A549 (cell line): ENCODE results near the gene INO80C. TPM values are rescaled to one million over a fixed set of nuclear protein-coding genes. Genes with fewer than 3 reads are reported as not detected.

Source experiments
- ATAC-seq, 2 experiments: fragments of 200-7000 bp in 1 of 2; fragments of >200 bp in 1 of 2; cut with Nextera tagmentation in 1 of 2; cut with Tn5 transposase in 1 of 2; 3 replicates each; pipeline versions ENCODE4 v1.8.0 to v1.9.1; 2018 to 2020; ENCODE audit warnings: mild to moderate bottlenecking in 1 of 2, moderate library complexity in 1 of 2
- CTCF ChIA-PET: fragments of 300-600 bp; sonication (Branson Sonifier 250); formaldehyde crosslinking; extraction: SDS; loops from one replicate; lab custom pipeline; 2021; ENCODE audit warnings: antibody characterized with exemption, inconsistent platforms; lab: Yijun Ruan, JAX
- POLR2A ChIA-PET: fragments of 350-600 bp; formaldehyde crosslinking; extraction: SDS; loops from one replicate; lab custom pipeline; 2021; ENCODE audit warnings: antibody characterized with exemption, inconsistent platforms; lab: Yijun Ruan, JAX
- DNase-seq, 2 experiments: peaks; one replicate each; pipeline versions ENCODE4 v3.0.0 to v3.0.0-alpha.2; 2011 to 2016; ENCODE audit warnings: low read depth in 1 of 2, low spot score in 1 of 2
- FAIRE-seq: peaks from 2 replicates; lab custom pipeline; 2011; peaks lifted over from hg19 to GRCh38; lab: Jason Lieb, UNC
- H3K27ac ChIP-seq, 2 experiments: fragments of >200 bp; sonication (Bioruptor Twin); formaldehyde crosslinking; 3 replicates each; pipeline ENCODE4 v1.5.1; 2016 to 2017
- H3K4me1 ChIP-seq: fragments of >200 bp; sonication (Bioruptor Twin); formaldehyde crosslinking; 3 replicates; pipeline ENCODE4 v1.6.1; 2016
- H3K4me2 ChIP-seq: fragments of >200 bp; sonication (Bioruptor Twin); formaldehyde crosslinking; 3 replicates; pipeline ENCODE4 v1.6.1; 2016
- H3K4me3 ChIP-seq: fragments of >200 bp; sonication (Bioruptor Twin); formaldehyde crosslinking; 3 replicates; pipeline ENCODE4 v1.5.1; 2016
- H3K9me3 ChIP-seq: fragments of >200 bp; sonication (Bioruptor Twin); formaldehyde crosslinking; 3 replicates; pipeline ENCODE4 v1.6.1; 2016
- BHLHE40 ChIP-seq: IDR thresholded peaks from 2 replicates; pipeline ENCODE4 v1.6.1; 2012; ENCODE audit warnings: low read depth, low read length, inconsistent platforms
- CBX8 ChIP-seq: fragments of 200-600 bp; sonication (generic); IDR thresholded peaks from 2 replicates; pipeline ENCODE4 v1.6.1; 2016
- ESRRA ChIP-seq: fragments of 150-350 bp; IDR thresholded peaks from 2 replicates; pipeline ENCODE4 v1.6.1; 2014; ENCODE audit warnings: mild to moderate bottlenecking, low read length, borderline replicate concordance
- FOSL2 ChIP-seq, 2 experiments: fragments of 450-650 bp in 1 of 2; fragments of >200 bp in 1 of 2; sonication (Bioruptor Twin) in 1 of 2; formaldehyde crosslinking; IDR thresholded peaks; 2 replicates each; pipeline versions ENCODE4 v1.5.0 to v1.6.1; 2016 to 2020; ENCODE audit warnings: mild to moderate bottlenecking in 1 of 2, moderate library complexity in 1 of 2
- HOXB13 ChIP-seq: fragments of 250-450 bp; sonication (Bioruptor Pico); IDR thresholded peaks from 2 replicates; pipeline ENCODE4 v1.5.0; 2020; ENCODE audit warnings: low read depth, mild to moderate bottlenecking, moderate library complexity
- NR3C1 ChIP-seq: fragments of >200 bp; sonication (Bioruptor Twin); formaldehyde crosslinking; IDR thresholded peaks from 3 replicates; pipeline ENCODE4 v1.6.1; 2017
- POLR2AphosphoS2 ChIP-seq: conservative IDR thresholded peaks from 2 replicates; pipeline ENCODE4 v1.6.1; 2012; ENCODE audit warnings: low read length, improper control_type of control experiment, inconsistent platforms
- SMC3 ChIP-seq: fragments of >200 bp; sonication (Bioruptor Twin); formaldehyde crosslinking; IDR thresholded peaks from 3 replicates; pipeline ENCODE4 v1.6.1; 2018; ENCODE audit warnings: inconsistent platforms
- TP53 ChIP-seq: fragments of 250-450 bp; sonication (Bioruptor Pico); IDR thresholded peaks from 2 replicates; pipeline ENCODE4 v1.5.0; 2021; ENCODE audit warnings: mild to moderate bottlenecking, moderate library complexity
- WGBS: methylation state at CpG from one replicate; pipeline ENCODE4 v1.1.6; 2017; ENCODE audit errors: missing lambda C conversion rate; 5-methylcytosine and 5-hydroxymethylcytosine counted together
- polyA plus RNA-seq, 4 experiments: library from polyadenylated mRNA; depleted of rRNA in 3 of 4; stranded (reverse); fragments of >200 nt; fragmentation: RNase III in 1 of 4; extraction: RNeasy Plus Mini Kit Qiagen cat#74134 plus additional on column Dnase treatment in 1 of 4; gene quantifications; 2 replicates in 3 of 4; 3 replicates in 1 of 4; pipeline ENCODE4 v1.2.3, GENCODE V29; 2011 to 2017
- TF ChIP-seq, protein P1 (sequence below): fragments of 200-600 bp; sonication (generic); IDR thresholded peaks from 2 replicates; pipeline ENCODE4 v1.6.1; 2016; ENCODE audit warnings: antibody characterized with exemption, mild to moderate bottlenecking, moderate library complexity
- TF ChIP-seq, protein P2 (sequence below): fragments of >200 bp; sonication (Bioruptor Twin); formaldehyde crosslinking; IDR thresholded peaks from 3 replicates; pipeline ENCODE4 v1.6.1; 2016
- TF ChIP-seq, protein P3 (sequence below): IDR thresholded peaks from 2 replicates; pipeline ENCODE4 v1.6.1; 2012; ENCODE audit warnings: low read depth, borderline replicate concordance

INO80C gene
- polyA plus RNA-seq, 2 of the 4 experiments (the other 2 are of a cell fraction) = 22.1 to 33.3 TPM

DNA sequence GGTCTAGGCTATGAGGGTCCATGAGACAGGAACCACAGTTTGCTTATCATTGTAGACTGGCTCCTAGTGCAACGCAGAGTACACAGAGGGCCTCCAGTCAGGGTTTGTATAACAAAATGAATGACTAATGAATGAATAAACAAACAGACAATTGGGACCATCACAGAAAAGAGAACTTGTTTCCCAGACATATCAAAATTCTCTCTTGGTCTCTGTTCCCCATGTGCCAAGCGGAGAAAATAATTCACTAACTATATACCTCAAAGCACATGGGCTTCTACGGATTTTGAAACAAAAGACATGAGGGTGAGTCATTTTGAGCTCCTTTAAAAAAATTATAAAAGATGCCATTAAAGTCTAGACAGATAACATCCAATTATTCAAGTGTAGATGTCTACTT lies 28.0 kb downstream of the INO80C start (continued):
- 0 out of 2 replicates have a peak, but pooled peaks have one; percentile 6 for TF ChIP-seq FOSL2 (IDR thresholded peaks at IDR 0.05)
- peak; percentile 52 for TF ChIP-seq FOSL2 (CRISPR knock-in tag; IDR thresholded peaks at IDR 0.05)

DNA sequence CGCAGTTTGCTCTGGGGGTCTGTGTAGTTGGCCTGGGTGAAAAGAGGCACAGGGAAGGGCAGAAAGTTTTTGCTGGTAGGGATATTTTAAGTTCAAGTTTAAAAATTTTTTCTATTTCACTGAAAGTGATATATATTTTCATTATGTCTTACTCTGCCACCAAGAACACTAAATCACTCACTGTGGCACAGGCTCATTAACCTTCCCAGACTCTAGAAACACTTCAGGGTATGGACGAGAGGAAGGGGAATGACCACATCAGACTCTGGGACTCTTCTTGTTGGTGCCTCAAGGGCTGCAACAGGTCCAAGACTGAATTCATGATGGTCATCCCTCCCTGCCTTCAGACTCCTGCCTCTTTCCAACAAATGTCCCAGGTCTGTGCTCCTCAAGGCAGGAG lies 29.0 kb downstream of the INO80C start:
- CTCF ChIA-PET = no interaction called here
- TF ChIP-seq, protein P1, sequence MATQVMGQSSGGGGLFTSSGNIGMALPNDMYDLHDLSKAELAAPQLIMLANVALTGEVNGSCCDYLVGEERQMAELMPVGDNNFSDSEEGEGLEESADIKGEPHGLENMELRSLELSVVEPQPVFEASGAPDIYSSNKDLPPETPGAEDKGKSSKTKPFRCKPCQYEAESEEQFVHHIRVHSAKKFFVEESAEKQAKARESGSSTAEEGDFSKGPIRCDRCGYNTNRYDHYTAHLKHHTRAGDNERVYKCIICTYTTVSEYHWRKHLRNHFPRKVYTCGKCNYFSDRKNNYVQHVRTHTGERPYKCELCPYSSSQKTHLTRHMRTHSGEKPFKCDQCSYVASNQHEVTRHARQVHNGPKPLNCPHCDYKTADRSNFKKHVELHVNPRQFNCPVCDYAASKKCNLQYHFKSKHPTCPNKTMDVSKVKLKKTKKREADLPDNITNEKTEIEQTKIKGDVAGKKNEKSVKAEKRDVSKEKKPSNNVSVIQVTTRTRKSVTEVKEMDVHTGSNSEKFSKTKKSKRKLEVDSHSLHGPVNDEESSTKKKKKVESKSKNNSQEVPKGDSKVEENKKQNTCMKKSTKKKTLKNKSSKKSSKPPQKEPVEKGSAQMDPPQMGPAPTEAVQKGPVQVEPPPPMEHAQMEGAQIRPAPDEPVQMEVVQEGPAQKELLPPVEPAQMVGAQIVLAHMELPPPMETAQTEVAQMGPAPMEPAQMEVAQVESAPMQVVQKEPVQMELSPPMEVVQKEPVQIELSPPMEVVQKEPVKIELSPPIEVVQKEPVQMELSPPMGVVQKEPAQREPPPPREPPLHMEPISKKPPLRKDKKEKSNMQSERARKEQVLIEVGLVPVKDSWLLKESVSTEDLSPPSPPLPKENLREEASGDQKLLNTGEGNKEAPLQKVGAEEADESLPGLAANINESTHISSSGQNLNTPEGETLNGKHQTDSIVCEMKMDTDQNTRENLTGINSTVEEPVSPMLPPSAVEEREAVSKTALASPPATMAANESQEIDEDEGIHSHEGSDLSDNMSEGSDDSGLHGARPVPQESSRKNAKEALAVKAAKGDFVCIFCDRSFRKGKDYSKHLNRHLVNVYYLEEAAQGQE = no peak
- TF ChIP-seq, protein P2, sequence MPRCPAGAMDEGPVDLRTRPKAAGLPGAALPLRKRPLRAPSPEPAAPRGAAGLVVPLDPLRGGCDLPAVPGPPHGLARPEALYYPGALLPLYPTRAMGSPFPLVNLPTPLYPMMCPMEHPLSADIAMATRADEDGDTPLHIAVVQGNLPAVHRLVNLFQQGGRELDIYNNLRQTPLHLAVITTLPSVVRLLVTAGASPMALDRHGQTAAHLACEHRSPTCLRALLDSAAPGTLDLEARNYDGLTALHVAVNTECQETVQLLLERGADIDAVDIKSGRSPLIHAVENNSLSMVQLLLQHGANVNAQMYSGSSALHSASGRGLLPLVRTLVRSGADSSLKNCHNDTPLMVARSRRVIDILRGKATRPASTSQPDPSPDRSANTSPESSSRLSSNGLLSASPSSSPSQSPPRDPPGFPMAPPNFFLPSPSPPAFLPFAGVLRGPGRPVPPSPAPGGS = no peak
- no peak for TF ChIP-seq SMC3
- no peak for FAIRE-seq

DNA sequence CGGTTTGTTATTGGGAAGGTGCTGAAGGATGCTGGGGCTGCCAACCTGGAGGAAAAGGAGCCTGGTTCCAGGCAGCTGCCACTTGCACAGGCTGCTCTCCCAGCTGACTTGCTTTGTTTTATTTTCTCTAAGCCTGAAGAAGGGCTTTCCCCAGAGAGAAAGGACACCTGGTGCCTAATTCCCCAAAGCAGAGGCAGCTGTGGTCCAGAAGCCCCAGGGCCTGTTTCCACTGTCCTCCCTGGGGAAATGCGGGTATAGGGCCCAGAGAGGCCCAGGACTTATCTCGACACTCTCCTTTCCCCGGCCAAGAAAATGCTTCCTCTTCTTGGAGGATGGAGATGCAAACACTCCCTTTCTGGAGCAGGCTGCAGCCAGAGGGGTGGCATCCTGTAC lies 30.1 kb downstream of the INO80C start:
- no peak for DNase-seq
- WGBS = 96% methylated on average over 4 of the region's 4 CpGs
- Histone ChIP-seq H3K4me3 (no peak overlapping the region), H3K4me1 (peaks cover 48% of the 10 kb centered on the region), H3K9me3 (no peaks in the 10 kb centered on the region), H3K4me2 (no peak overlapping the region), H3K27ac (peak overlapping the region in 1 of 2 experiments; percentile 58; a peak in 2 of 6 replicates)
- no peak for FAIRE-seq
- ChIA-PET POLR2A (no interaction called here), CTCF (no interaction called here)
- no peak for ATAC-seq
- TF ChIP-seq HOXB13 (no peak), BHLHE40 (no peak)

More for the DNA sequence above, 29.0 kb downstream of the INO80C start:
- Histone ChIP-seq H3K4me1 (peaks cover 40% of the 10 kb centered on the region), H3K9me3 (no peaks in the 10 kb centered on the region), H3K4me2 (no peak overlapping the region), H3K27ac (peak overlapping the region; percentile 46 to 77), H3K4me3 (no peak overlapping the region)
- POLR2A ChIA-PET = no interaction called here
- DNase-seq (no peak), ATAC-seq (no peak)
- 81% methylated on average over 2 of the region's 2 CpGs for WGBS

DNA sequence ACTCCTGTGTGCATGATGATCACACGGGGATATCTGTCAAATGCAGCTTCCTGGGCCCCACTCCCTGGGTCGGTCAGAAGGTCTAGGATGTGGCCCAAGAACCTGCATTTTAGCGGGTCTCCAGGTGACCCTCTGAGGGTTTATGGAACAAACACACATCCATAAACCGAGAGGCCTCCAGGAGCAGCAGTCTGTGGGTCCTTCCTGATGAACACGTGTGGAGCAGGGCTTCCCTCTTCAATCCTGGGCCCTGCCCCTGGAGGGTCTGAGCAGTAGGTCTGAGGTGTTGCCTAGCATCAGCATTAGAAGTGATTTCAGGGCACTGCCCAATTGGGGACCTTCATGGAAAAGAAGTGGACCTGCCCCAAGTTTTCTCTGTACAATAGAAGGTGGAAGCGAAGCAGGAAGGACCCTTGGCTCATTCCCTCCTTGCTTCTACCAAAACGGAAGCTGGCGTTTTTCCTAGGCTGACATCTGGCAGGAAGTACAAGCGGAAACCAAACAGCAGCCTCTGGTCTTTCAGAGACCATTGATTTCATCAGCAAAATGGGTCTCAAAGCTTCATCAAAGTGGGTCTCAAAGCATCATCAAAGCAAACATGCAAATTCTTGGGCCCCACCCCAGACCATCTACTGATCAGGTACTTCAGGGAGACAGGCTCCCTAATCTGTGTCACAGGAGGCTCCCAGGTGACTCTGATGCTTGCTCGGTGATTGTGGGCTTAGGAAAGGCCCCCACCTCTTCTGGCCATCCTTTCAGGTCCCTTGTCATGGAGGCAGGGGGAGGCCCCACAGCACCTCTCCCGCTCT lies 30.7 kb downstream of the INO80C start:
- ChIA-PET CTCF (no interaction called here), POLR2A (interaction anchor here (1.0 kb wide), 1 partner anchor 31 kb away, joined by 3 read pairs; the partner anchor contains the start of gene INO80C)
- H3K9me3 ChIP-seq = no peaks in the 10 kb centered on the region
- no peak overlapping the region for H3K4me3 ChIP-seq
- H3K4me2 ChIP-seq = no peak overlapping the region
- 92% methylated on average over 8 of the region's 11 CpGs for WGBS
- TF ChIP-seq TP53 (CRISPR knock-in tag) = no peak
- TF ChIP-seq ESRRA = no peak
- no peak for TF ChIP-seq NR3C1
- TF ChIP-seq HOXB13 = no peak
- TF ChIP-seq, protein P3, sequence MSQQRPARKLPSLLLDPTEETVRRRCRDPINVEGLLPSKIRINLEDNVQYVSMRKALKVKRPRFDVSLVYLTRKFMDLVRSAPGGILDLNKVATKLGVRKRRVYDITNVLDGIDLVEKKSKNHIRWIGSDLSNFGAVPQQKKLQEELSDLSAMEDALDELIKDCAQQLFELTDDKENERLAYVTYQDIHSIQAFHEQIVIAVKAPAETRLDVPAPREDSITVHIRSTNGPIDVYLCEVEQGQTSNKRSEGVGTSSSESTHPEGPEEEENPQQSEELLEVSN = no peak
- no peak for TF ChIP-seq POLR2AphosphoS2
- TF ChIP-seq CBX8 = no peak
- FAIRE-seq = no peak
- H3K4me1 ChIP-seq = peaks cover 54% of the 10 kb centered on the region
- no peak for ATAC-seq
- peak overlapping the region in 1 of 2 experiments; percentile 58; a peak in 2 of 6 replicates for H3K27ac ChIP-seq
- no peak for DNase-seq
